Cerebellar nuclear complex (tissue), 1 donor: ENCODE results near the gene GMEB2.
"Not testable (repeated sequence)": the region's sequence is repeated elsewhere in the genome, so short reads cannot be mapped to it uniquely, and the experiment has no call there.

Experiments used
- DNase-seq, 2 experiments: peaks; one replicate each; lab custom pipeline; 2025; lab: John Stamatoyannopoulos, UW

Gene GMEB2

GRCh38 chr20:63572071-63572787 is 54.7 kb downstream of the GMEB2 start:
- no peak for DNase-seq

GRCh38 chr20:63571087-63571478 is 55.8 kb downstream of the GMEB2 start:
- DNase-seq = not testable (repeated sequence)

- no peak for DNase-seq
These were observed 56.4 kb downstream of the GMEB2 start for GRCh38 chr20:63570281-63571086.

GRCh38 chr20:63568986-63569949 is 57.6 kb downstream of the GMEB2 start:
- DNase-seq = no peak

GRCh38 chr20:63568170-63568981 is 58.5 kb downstream of the GMEB2 start:
- no peak for DNase-seq

- DNase-seq = no peak
These were observed 59.3 kb downstream of the GMEB2 start for GRCh38 chr20:63567386-63568169.

GRCh38 chr20:63567136-63567385 is 59.8 kb downstream of the GMEB2 start:
- DNase-seq = no peak

GRCh38 chr20:63566395-63567135 is 60.3 kb downstream of the GMEB2 start:
- no peak for DNase-seq

GRCh38 chr20:63565699-63566335 is 61.1 kb downstream of the GMEB2 start:
- DNase-seq = no peak

GRCh38 chr20:63565021-63565698 is 61.7 kb downstream of the GMEB2 start:
- DNase-seq = no peak

GRCh38 chr20:63564036-63564810 is 62.7 kb downstream of the GMEB2 start:
- DNase-seq = no peak

GRCh38 chr20:63563225-63563935 is 63.5 kb downstream of the GMEB2 start:
- DNase-seq = no peak

- no peak for DNase-seq
These were observed 64.3 kb downstream of the GMEB2 start for GRCh38 chr20:63562461-63563224.

GRCh38 chr20:63561624-63562396 is 65.1 kb downstream of the GMEB2 start:
- DNase-seq = no peak

GRCh38 chr20:63560856-63561609 is 65.9 kb downstream of the GMEB2 start:
- no peak for DNase-seq
